ENCODE data around the gene ELOVL5. TPM values are rescaled to one million over a fixed set of nuclear protein-coding genes. Genes with fewer than 3 reads are reported as not detected.
A peak's percentile ranks its signal among the peaks of the same experiment; 100 is the strongest.

ELOVL5 gene
- total and polyA plus RNA-seq, 2 donors (not counting 1 experiment from before 2014, with no cell fraction given), result 128 to 144 TPM

DNA sequence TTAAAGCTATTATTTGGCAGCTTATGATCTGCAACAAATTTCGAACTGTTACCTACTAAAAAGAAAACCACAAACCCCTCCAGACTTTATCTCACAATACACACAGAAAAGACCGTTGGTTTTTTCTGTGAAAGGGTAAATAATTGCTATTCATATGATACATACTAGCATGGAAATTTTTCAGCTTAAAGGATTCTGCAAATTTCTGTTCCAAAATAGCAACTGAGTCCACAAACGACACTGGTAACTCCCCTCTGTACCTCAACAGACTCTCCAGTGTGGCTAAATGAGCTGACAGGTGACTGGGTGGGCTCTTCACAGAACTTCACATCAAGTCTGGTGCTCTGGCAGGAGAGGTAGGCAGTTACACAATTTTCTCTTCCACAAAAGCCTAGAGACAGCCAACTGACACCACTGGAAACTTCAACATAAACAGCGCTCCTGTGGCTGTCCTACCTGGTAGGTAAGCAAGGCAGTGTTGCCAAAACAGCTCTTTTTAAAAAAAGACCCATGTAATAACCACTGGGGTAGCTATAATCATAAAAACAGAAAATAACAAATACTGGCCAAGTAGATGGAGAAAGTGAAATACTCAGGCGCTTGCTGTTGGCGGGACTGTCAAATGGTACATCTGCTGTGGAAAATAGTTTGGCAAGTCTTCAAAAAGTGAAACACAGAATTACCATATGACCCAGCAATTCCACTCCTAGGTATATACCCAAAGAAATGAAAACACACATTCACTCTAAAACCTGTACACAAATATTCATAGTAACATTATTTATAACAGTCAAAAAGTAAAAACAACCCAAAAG lies 37.8 kb downstream of the ELOVL5 start:
- peaks cover 81% of the 10 kb centered on the region for H4K20me1 ChIP-seq (ENCODE audit: control insufficient read depth, insufficient read depth, low read length, poor library complexity, severe bottlenecking)
- no peak overlapping the region for H2AFZ ChIP-seq (ENCODE audit: insufficient read depth, low read depth, low read length, poor library complexity, severe bottlenecking)
- no peaks in the 10 kb centered on the region for H3K27me3 ChIP-seq (replicated peaks in 1 of 4; ENCODE audit: control extremely low read depth in 1 of 4, control insufficient read depth in 3 of 4, insufficient read depth in 4 of 4, low read length in 3 of 4)
- peaks cover 6 to 13% of the 10 kb centered on the region in 2 experiments for H3K36me3 ChIP-seq (replicated peaks in 1 of 2; ENCODE audit: control extremely low read depth in 1 of 2, control insufficient read depth in 1 of 2, extremely low read depth in 1 of 2, insufficient read depth in 2 of 2, low read length in 1 of 2)
- peaks cover 91% of the 10 kb centered on the region for H3K4me1 Mint-ChIP-seq
- H3K9me3 ChIP-seq (ENCODE audit: control extremely low read depth in 1 of 3, control insufficient read depth in 2 of 3, insufficient read depth in 1 of 3, low read length in 2 of 3), result no peaks in the 10 kb centered on the region
- no peak for ATAC-seq (ENCODE audit: low read depth)
- H3K27me3 Mint-ChIP-seq, result no peaks in the 10 kb centered on the region
- peaks cover 84 to 96% of the 10 kb centered on the region in 2 donors for H3K4me1 ChIP-seq (ENCODE audit: control insufficient read depth in 2 of 2, insufficient read depth in 2 of 2, low read length in 2 of 2)
- TF ChIP-seq EZH2 (IDR thresholded peaks at IDR 0.05; ENCODE audit: borderline replicate concordance, insufficient read depth, low read depth, low read length, poor library complexity, severe bottlenecking) (no peak), CTCF (IDR thresholded peaks at IDR 0.05) (no peak)
- WGBS (ENCODE audit: insufficient coverage), result 36% methylated on average over 2 of the region's 6 CpGs
- no peak overlapping the region for H3K4me3 ChIP-seq (ENCODE audit: control extremely low read depth in 1 of 5, extremely low read depth in 1 of 5, insufficient read depth in 1 of 5, low read depth in 2 of 5, low read length in 4 of 5)
- DNase-seq, result no peak
- POLR2A ChIA-PET, result interaction anchor here (0.6 to 1.4 kb wide), 2 partner anchors 24 to 174 kb away, joined by 3 to 6 read pairs; no protein-coding TSS in a partner anchor
- peak overlapping the region; percentile 34 for H3K9ac ChIP-seq (ENCODE audit: low read length)
- peak overlapping the region; percentile 85 for H3K27ac Mint-ChIP-seq
- intact Hi-C loops (cut with micrococcal nuclease), result no loop called here
- H3K4me2 ChIP-seq (replicated peaks; ENCODE audit: low read depth, low read length, poor library complexity, severe bottlenecking), result peak overlapping the region; percentile 47
- H3K79me2 ChIP-seq (ENCODE audit: control insufficient read depth, insufficient read depth, low read length), result peaks cover 98% of the 10 kb centered on the region
- peak overlapping the region; percentile 70 for H3K4me3 Mint-ChIP-seq
- CTCF ChIA-PET, result interaction anchor here (0.6 to 3.0 kb wide), 7 partner anchors 10 to 138 kb away, joined by 3 to 9 read pairs (median 4); no protein-coding TSS in a partner anchor
- H3K27ac ChIP-seq (ENCODE audit: low read length in 2 of 2), result peak overlapping the region; percentile 57 to 86
- no peaks in the 10 kb centered on the region for H3K9me3 Mint-ChIP-seq (ENCODE audit: insufficient read depth)

DNA sequence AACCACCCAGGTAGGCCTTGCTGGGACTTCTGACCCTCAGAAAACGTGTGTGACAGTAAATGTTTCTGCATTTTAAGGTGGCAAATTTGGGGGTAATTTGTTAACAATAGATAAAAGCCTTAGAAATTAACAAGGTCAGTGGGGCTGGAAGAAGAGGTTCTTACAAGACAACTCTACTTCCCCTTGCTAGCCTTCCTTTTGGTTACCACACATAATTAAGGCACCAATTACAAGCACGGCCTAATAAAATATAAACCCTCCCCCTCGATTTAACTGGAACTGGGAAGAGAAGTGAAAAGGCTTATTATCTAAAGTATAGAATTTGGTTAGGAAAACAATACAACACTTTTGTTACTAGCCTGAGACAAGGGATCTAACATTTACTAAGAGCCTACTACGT lies 38.8 kb downstream of the ELOVL5 start:
- Mint-ChIP-seq H3K27ac (peak overlapping the region; percentile 85), H3K4me3 (peak overlapping the region; percentile 70), H3K9me3 (ENCODE audit: insufficient read depth) (no peaks in the 10 kb centered on the region), H3K27me3 (no peaks in the 10 kb centered on the region), H3K4me1 (peaks cover 80% of the 10 kb centered on the region)
- Histone ChIP-seq H3K9me3 (ENCODE audit: control extremely low read depth in 1 of 3, control insufficient read depth in 2 of 3, insufficient read depth in 1 of 3, low read length in 2 of 3) (no peaks in the 10 kb centered on the region), H3K79me2 (ENCODE audit: control insufficient read depth, insufficient read depth, low read length) (peaks cover 87% of the 10 kb centered on the region), H3K27me3 (replicated peaks in 1 of 4; ENCODE audit: control extremely low read depth in 1 of 4, control insufficient read depth in 3 of 4, insufficient read depth in 4 of 4, low read length in 3 of 4) (no peaks in the 10 kb centered on the region), H3K27ac (ENCODE audit: low read length in 2 of 2) (peak overlapping the region; percentile 57 to 86), H3K36me3 (replicated peaks in 1 of 2; ENCODE audit: control extremely low read depth in 1 of 2, control insufficient read depth in 1 of 2, extremely low read depth in 1 of 2, insufficient read depth in 2 of 2, low read length in 1 of 2) (peaks cover 6 to 9% of the 10 kb centered on the region in 2 experiments), H3K4me3 (ENCODE audit: control extremely low read depth in 1 of 5, extremely low read depth in 1 of 5, insufficient read depth in 1 of 5, low read depth in 2 of 5, low read length in 4 of 5) (peak overlapping the region in 1 of 5 experiments; percentile 2), H4K20me1 (ENCODE audit: control insufficient read depth, insufficient read depth, low read length, poor library complexity, severe bottlenecking) (peaks cover 74% of the 10 kb centered on the region), H3K4me2 (replicated peaks; ENCODE audit: low read depth, low read length, poor library complexity, severe bottlenecking) (peak overlapping the region; percentile 47), H3K4me1 (ENCODE audit: control insufficient read depth in 2 of 2, insufficient read depth in 2 of 2, low read length in 2 of 2) (peaks cover 76 to 85% of the 10 kb centered on the region in 2 donors), H2AFZ (ENCODE audit: insufficient read depth, low read depth, low read length, poor library complexity, severe bottlenecking) (no peak overlapping the region), H3K9ac (ENCODE audit: low read length) (peak overlapping the region; percentile 34)
- DNase-seq (peak; percentile 39), ATAC-seq (ENCODE audit: low read depth) (peak; percentile 22)
- TF ChIP-seq CTCF (IDR thresholded peaks at IDR 0.05) (no peak), EZH2 (IDR thresholded peaks at IDR 0.05; ENCODE audit: borderline replicate concordance, insufficient read depth, low read depth, low read length, poor library complexity, severe bottlenecking) (no peak)
- ChIA-PET POLR2A (interaction anchor here (1.4 kb wide), 1 partner anchor 25 kb away, joined by 3 read pairs; no protein-coding TSS in a partner anchor), CTCF (interaction anchor here (0.6 to 3.0 kb wide), 12 partner anchors 9 to 137 kb away, joined by 3 to 9 read pairs (median 5); no protein-coding TSS in a partner anchor)
- intact Hi-C loops (cut with micrococcal nuclease), result loop anchor here (2.0 kb wide), 1 partner anchor 15 kb away; no protein-coding TSS in a partner anchor
- no CpG with 5 or more reads among the region's 4 CpGs for WGBS (ENCODE audit: insufficient coverage)
